ENCODE measurements around the gene TACO1. TPM values are rescaled to one million over a fixed set of nuclear protein-coding genes. Genes with fewer than 3 reads are reported as not detected.

TACO1 gene
- total RNA-seq, 1 experiment from 2014 or later: 39.0 TPM

- no peak for TF ChIP-seq EZH2 (IDR thresholded peaks at IDR 0.05; ENCODE audit: borderline replicate concordance, low read depth, low read length, poor library complexity, severe bottlenecking)
- no peak for TF ChIP-seq CTCF (conservative IDR thresholded peaks at IDR 0.05; ENCODE audit: low read depth, low read length)
- intact Hi-C loops (cut with micrococcal nuclease; ENCODE audit: unreplicated experiment): no loop called here
- H3K36me3 ChIP-seq (ENCODE audit: insufficient read depth, low read length, poor library complexity, severe bottlenecking): peaks cover 64% of the 10 kb centered on the region
- no peak overlapping the region for H3K4me3 ChIP-seq (ENCODE audit: low read depth, low read length, poor library complexity, severe bottlenecking)
- no peak for DNase-seq (ENCODE audit: low spot score)
- ChIA-PET CTCF (no interaction called here), POLR2A (ENCODE audit: low non-redundant PET) (no interaction called here)
- H3K27ac ChIP-seq (ENCODE audit: low read depth, low read length, poor library complexity, severe bottlenecking): no peak overlapping the region
- no peaks in the 10 kb centered on the region for H3K9me3 ChIP-seq (ENCODE audit: low read depth, low read length, poor library complexity, severe bottlenecking)
- no peaks in the 10 kb centered on the region for H3K4me1 ChIP-seq (ENCODE audit: insufficient read depth, low read length, poor library complexity, severe bottlenecking)
- no TSS peak for BruUV-seq (replicated peaks)
- no peaks in the 10 kb centered on the region for H3K27me3 ChIP-seq (replicated peaks; ENCODE audit: insufficient read depth, low read depth, low read length, poor library complexity)
Measured at GRCh38 chr17:63587770-63588169, 12.9 kb upstream of the TACO1 start.

GRCh38 chr17:63588797-63589196 is 11.9 kb upstream of the TACO1 start:
- Histone ChIP-seq H3K36me3 (ENCODE audit: insufficient read depth, low read length, poor library complexity, severe bottlenecking) (peaks cover 55% of the 10 kb centered on the region), H3K27ac (ENCODE audit: low read depth, low read length, poor library complexity, severe bottlenecking) (no peak overlapping the region), H3K4me1 (ENCODE audit: insufficient read depth, low read length, poor library complexity, severe bottlenecking) (no peaks in the 10 kb centered on the region), H3K9me3 (ENCODE audit: low read depth, low read length, poor library complexity, severe bottlenecking) (no peaks in the 10 kb centered on the region), H3K4me3 (ENCODE audit: low read depth, low read length, poor library complexity, severe bottlenecking) (no peak overlapping the region), H3K27me3 (replicated peaks; ENCODE audit: insufficient read depth, low read depth, low read length, poor library complexity) (no peaks in the 10 kb centered on the region)
- ChIA-PET CTCF (no interaction called here), POLR2A (ENCODE audit: low non-redundant PET) (no interaction called here)
- intact Hi-C loops (cut with micrococcal nuclease; ENCODE audit: unreplicated experiment): no loop called here
- no TSS peak for BruUV-seq (replicated peaks)
- no peak for TF ChIP-seq CTCF (conservative IDR thresholded peaks at IDR 0.05; ENCODE audit: low read depth, low read length)
- TF ChIP-seq EZH2 (IDR thresholded peaks at IDR 0.05; ENCODE audit: borderline replicate concordance, low read depth, low read length, poor library complexity, severe bottlenecking): no peak
- DNase-seq (ENCODE audit: low spot score): no peak

- ChIA-PET POLR2A (ENCODE audit: low non-redundant PET) (no interaction called here), CTCF (no interaction called here)
- no peaks in the 10 kb centered on the region for H3K9me3 ChIP-seq (ENCODE audit: low read depth, low read length, poor library complexity, severe bottlenecking)
- intact Hi-C loops (cut with micrococcal nuclease; ENCODE audit: unreplicated experiment): no loop called here
- no peaks in the 10 kb centered on the region for H3K4me1 ChIP-seq (ENCODE audit: insufficient read depth, low read length, poor library complexity, severe bottlenecking)
- DNase-seq (ENCODE audit: low spot score): no peak
- BruUV-seq (replicated peaks): no TSS peak
- TF ChIP-seq CTCF (conservative IDR thresholded peaks at IDR 0.05; ENCODE audit: low read depth, low read length): no peak
- no peak for TF ChIP-seq EZH2 (IDR thresholded peaks at IDR 0.05; ENCODE audit: borderline replicate concordance, low read depth, low read length, poor library complexity, severe bottlenecking)
- H3K27me3 ChIP-seq (replicated peaks; ENCODE audit: insufficient read depth, low read depth, low read length, poor library complexity): no peaks in the 10 kb centered on the region
- no peak overlapping the region for H3K4me3 ChIP-seq (ENCODE audit: low read depth, low read length, poor library complexity, severe bottlenecking)
- peaks cover 49% of the 10 kb centered on the region for H3K36me3 ChIP-seq (ENCODE audit: insufficient read depth, low read length, poor library complexity, severe bottlenecking)
- no peak overlapping the region for H3K27ac ChIP-seq (ENCODE audit: low read depth, low read length, poor library complexity, severe bottlenecking)
Measured at GRCh38 chr17:63589646-63590045, 11.0 kb upstream of the TACO1 start.
